Neuronal stem cell (in vitro differentiated cells): ENCODE results near the gene TMEM74B.

ENCODE experiments used
- DNase-seq: peaks from one replicate; pipeline ENCODE4 v3.0.0-alpha.2; 2013; ENCODE audit warnings: low spot score
- H2AFZ ChIP-seq: one replicate; pipeline ENCODE4 v1.6.1; 2013; ENCODE audit warnings: mild to moderate bottlenecking, low read length, inconsistent platforms
- H2AK5ac ChIP-seq: 2 replicates; pipeline ENCODE4 v1.6.1; 2013; ENCODE audit warnings: low read depth, mild to moderate bottlenecking, inconsistent platforms, low read length, moderate library complexity, mixed read lengths
- H2BK120ac ChIP-seq: 2 replicates; pipeline ENCODE4 v1.6.1; 2013; ENCODE audit warnings: low read depth, mild to moderate bottlenecking, inconsistent platforms, low read length, moderate library complexity, mixed read lengths
- H2BK12ac ChIP-seq: one replicate; pipeline ENCODE4 v1.6.1; 2013; ENCODE audit warnings: low read length, inconsistent platforms
- H2BK15ac ChIP-seq: 2 replicates; pipeline ENCODE4 v1.6.1; 2013; ENCODE audit warnings: mild to moderate bottlenecking, low read length, inconsistent platforms, mixed read lengths
- H2BK5ac ChIP-seq: one replicate; pipeline ENCODE4 v1.6.1; 2013; ENCODE audit warnings: inconsistent platforms, mild to moderate bottlenecking, low read length, moderate library complexity
- H3K14ac ChIP-seq: one replicate; pipeline ENCODE4 v1.6.1; 2013; ENCODE audit warnings: low read length, inconsistent platforms
- H3K18ac ChIP-seq: 2 replicates; pipeline ENCODE4 v1.6.1; 2013; ENCODE audit warnings: low read length, inconsistent platforms
- H3K23ac ChIP-seq: 2 replicates; pipeline ENCODE4 v1.6.1; 2013; ENCODE audit warnings: low read depth, mild to moderate bottlenecking, mixed read lengths, low read length, inconsistent platforms; ENCODE audit not compliant: poor library complexity
- H3K27ac ChIP-seq: replicated peaks from 3 replicates; pipeline ENCODE4 v1.5.1; 2013; ENCODE audit warnings: low read length, inconsistent platforms
- H3K27me3 ChIP-seq, 3 experiments: 2 replicates each; pipeline ENCODE4 v1.6.1; 2013; ENCODE audit warnings: low read length in 3 of 3, mild to moderate bottlenecking in 2 of 3, inconsistent platforms in 1 of 3, low read depth in 1 of 3, mixed read lengths in 1 of 3, moderate library complexity in 1 of 3; ENCODE audit not compliant: control insufficient read depth in 3 of 3, insufficient read depth in 3 of 3
- H3K36me3 ChIP-seq, 2 donors: replicated peaks in 1 of 2; 2 replicates each; pipeline ENCODE4 v1.6.1; 2013; ENCODE audit warnings: low read length in 2 of 2; ENCODE audit not compliant: control insufficient read depth in 2 of 2, insufficient read depth in 2 of 2
- H3K4ac ChIP-seq: 2 replicates; pipeline ENCODE4 v1.6.1; 2013; ENCODE audit warnings: inconsistent platforms, mild to moderate bottlenecking, low read length, moderate library complexity
- H3K4me1 ChIP-seq, 2 donors: 1 replicate in 1 of 2; 2 replicates in 1 of 2; pipeline ENCODE4 v1.6.1; 2013; ENCODE audit warnings: low read length in 2 of 2, low read depth in 1 of 2; ENCODE audit not compliant: control insufficient read depth in 2 of 2, insufficient read depth in 1 of 2
- H3K4me2 ChIP-seq: one replicate; pipeline ENCODE4 v1.6.1; 2013; ENCODE audit warnings: mild to moderate bottlenecking, low read length, inconsistent platforms; ENCODE audit not compliant: insufficient read depth, poor library complexity, severe bottlenecking
- H3K4me3 ChIP-seq, 2 donors: 2 replicates each; pipeline ENCODE4 v1.5.1; 2013; ENCODE audit warnings: low read length in 2 of 2, mild to moderate bottlenecking in 2 of 2, inconsistent platforms in 1 of 2, moderate library complexity in 1 of 2
- H3K79me1 ChIP-seq: one replicate; pipeline ENCODE4 v1.6.1; 2013; ENCODE audit warnings: low read depth, mild to moderate bottlenecking, inconsistent platforms, low read length, moderate library complexity
- H3K9ac ChIP-seq: one replicate; pipeline ENCODE4 v1.6.1; 2013; ENCODE audit warnings: mild to moderate bottlenecking, low read depth, low read length, inconsistent platforms; ENCODE audit not compliant: poor library complexity
- H3K9me3 ChIP-seq, 2 donors: replicated peaks in 1 of 2; 2 replicates each; pipeline versions ENCODE3 to v1.6.1; 2013; ENCODE audit warnings: low read length in 2 of 2, mild to moderate bottlenecking in 2 of 2, inconsistent platforms in 1 of 2, low read depth in 1 of 2, mixed read lengths in 1 of 2, moderate library complexity in 1 of 2; ENCODE audit not compliant: control insufficient read depth in 2 of 2, insufficient read depth in 1 of 2
- H4K8ac ChIP-seq: one replicate; pipeline ENCODE4 v1.6.1; 2013; ENCODE audit warnings: low read depth, mild to moderate bottlenecking, inconsistent platforms, low read length, moderate library complexity
- H4K91ac ChIP-seq: one replicate; pipeline ENCODE4 v1.6.1; 2013; ENCODE audit warnings: low read length, low read depth, mild to moderate bottlenecking, inconsistent platforms; ENCODE audit not compliant: poor library complexity
- WGBS, 2 donors: extraction: QIAGEN DNeasy Blood & Tissue Kit; methylation state at CpG; one replicate each; pipeline ENCODE4 v1.1.7; 2013; ENCODE audit warnings: missing lambda C conversion rate in 2 of 2, mixed read lengths in 1 of 2; ENCODE audit not compliant: insufficient read length in 2 of 2, insufficient replicate concordance in 1 of 2; ENCODE audit errors: extremely low coverage in 2 of 2; 5-methylcytosine and 5-hydroxymethylcytosine counted together

The TMEM74B gene

DNA sequence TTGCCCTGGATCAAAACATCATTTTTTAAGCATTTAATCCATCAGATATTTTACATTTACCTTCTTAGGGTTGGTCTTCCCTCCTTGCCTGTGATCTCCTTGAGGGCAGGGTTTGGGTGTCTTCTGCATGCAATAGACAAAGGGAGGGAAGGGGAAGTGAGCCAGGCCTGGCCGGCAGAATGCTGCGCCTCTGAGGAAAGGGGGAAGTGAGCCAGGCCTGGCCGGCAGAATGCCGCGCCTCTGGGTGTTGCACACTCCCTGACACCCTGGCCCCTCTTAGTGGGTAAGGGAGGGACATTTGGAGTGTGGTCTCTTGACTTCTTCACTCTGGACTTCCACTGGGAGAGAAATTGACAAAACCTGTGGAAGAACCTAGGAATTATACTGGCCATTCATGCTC is 53.9 kb downstream of the TMEM74B start:
- Histone ChIP-seq H2BK15ac (no peak overlapping the region), H3K27ac (no peak overlapping the region), H3K9me3 (peaks cover 0 to 11% of the 10 kb centered on the region in 2 donors), H3K36me3 (peaks cover 29 to 94% of the 10 kb centered on the region in 2 donors), H3K18ac (no peak overlapping the region), H2AFZ (no peak overlapping the region), H3K9ac (no peak overlapping the region), H3K14ac (no peak overlapping the region), H3K79me1 (no peaks in the 10 kb centered on the region), H2BK5ac (no peak overlapping the region), H3K27me3 (no peaks in the 10 kb centered on the region), H2BK120ac (no peak overlapping the region), H4K8ac (no peak overlapping the region), H3K4ac (no peak overlapping the region), H3K23ac (no peak overlapping the region), H2AK5ac (no peak overlapping the region), H4K91ac (no peak overlapping the region), H2BK12ac (no peak overlapping the region), H3K4me3 (no peak overlapping the region), H3K4me1 (peaks cover 0 to 4% of the 10 kb centered on the region in 2 donors), H3K4me2 (no peak overlapping the region)
- DNase-seq, result no peak
- no CpG with 5 or more reads among the region's 5 CpGs for WGBS, 2 donors
